Liver (tissue), 3 donors: ENCODE measurements around the gene PARD3B.

Experiments used
- CTCF ChIP-seq: fragments of 150-350 bp; IDR thresholded peaks from 2 replicates; pipeline ENCODE4 v1.5.1; 2017; ENCODE audit warnings: improper control_type of control experiment, low read depth, low read length; ENCODE audit not compliant: missing input control
- GABPA ChIP-seq, 2 donors: IDR thresholded peaks in 1 of 2; conservative IDR thresholded peaks in 1 of 2; 2 replicates each; pipeline ENCODE4 v1.6.1; 2016; ENCODE audit warnings: antibody characterized with exemption in 2 of 2, mild to moderate bottlenecking in 1 of 2, moderate library complexity in 1 of 2
- donor health status: healthy.
- donor health status: healthy.

DNA sequence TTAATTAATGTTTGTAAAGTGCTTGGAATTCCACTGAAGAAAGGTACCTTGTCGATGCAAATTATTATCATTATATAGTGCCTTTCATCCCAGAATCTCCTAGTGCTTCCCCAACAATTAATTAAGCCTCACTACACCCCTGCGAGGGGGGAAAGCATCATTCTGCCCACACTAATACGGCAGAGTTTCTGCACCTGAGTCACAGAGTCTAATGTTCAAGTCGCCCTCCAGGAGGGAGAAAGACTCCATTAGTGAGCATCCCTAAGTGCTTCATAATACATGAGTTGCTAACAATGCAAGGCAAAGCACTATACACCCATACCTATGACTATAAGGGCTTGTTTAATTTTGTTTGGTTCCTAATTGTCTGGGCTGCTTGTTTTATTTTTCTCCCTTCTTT lies 1111.7 kb downstream of the PARD3B start:
- no peak for TF ChIP-seq GABPA (IDR thresholded peaks at IDR 0.05 in 1 of 2, conservative IDR thresholded peaks at IDR 0.05 in 1 of 2)
- no peak for TF ChIP-seq CTCF
